IMR-90 (cell line): ENCODE data around the gene CCR3.

Experiments used
- CHD1 ChIP-seq: IDR thresholded peaks from 2 replicates; pipeline ENCODE4 v1.6.1; 2012; ENCODE audit warnings: low read depth, low read length, improper control_type of control experiment
- FOS ChIP-seq: fragments of 150-350 bp; IDR thresholded peaks from 2 replicates; pipeline ENCODE4 v1.6.1; 2016; ENCODE audit warnings: low read depth, low read length
- MAZ ChIP-seq: IDR thresholded peaks from 2 replicates; pipeline ENCODE4 v1.6.1; 2012; ENCODE audit warnings: low read depth, mild to moderate bottlenecking, low read length, improper control_type of control experiment, moderate library complexity, borderline replicate concordance
- POLR2A ChIP-seq: IDR thresholded peaks from 2 replicates; pipeline ENCODE4 v1.6.1; 2012; ENCODE audit warnings: mild to moderate bottlenecking, low read depth, low read length
- TF ChIP-seq, protein P1 (sequence below): fragments of 150-350 bp; IDR thresholded peaks from 2 replicates; pipeline ENCODE4 v1.6.1; 2016; ENCODE audit warnings: low read depth, mild to moderate bottlenecking, low read length, moderate library complexity, borderline replicate concordance
- TF ChIP-seq, protein P2 (sequence below): fragments of 150-350 bp; IDR thresholded peaks from 2 replicates; pipeline ENCODE4 v1.6.1; 2017; ENCODE audit warnings: mild to moderate bottlenecking, antibody characterized with exemption, low read length, low read depth
- TF ChIP-seq, protein P3 (sequence below): conservative IDR thresholded peaks from 2 replicates; pipeline ENCODE4 v1.5.1; 2012; ENCODE audit warnings: mild to moderate bottlenecking, low read depth, low read length, improper control_type of control experiment

DNA sequence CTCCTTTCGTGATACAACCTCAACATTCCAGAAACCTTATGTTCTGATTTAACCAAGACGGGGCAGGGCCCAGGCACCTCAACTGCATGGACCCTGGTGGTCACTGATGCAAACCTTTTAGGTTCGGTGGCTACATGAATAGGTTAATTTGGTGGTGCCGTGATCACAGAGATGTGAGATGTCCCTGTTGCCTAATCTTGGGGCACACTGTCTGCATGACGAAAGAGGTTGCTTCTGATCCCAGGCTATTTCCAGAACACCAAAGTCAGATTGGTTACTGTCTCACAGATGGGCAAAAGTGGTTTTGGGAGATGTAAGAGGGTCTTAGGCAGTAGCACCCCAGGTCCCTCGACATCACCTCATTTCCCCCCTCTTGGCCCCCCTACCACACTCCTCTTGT lies 30.2 kb upstream of the CCR3 start:
- TF ChIP-seq, protein P1, sequence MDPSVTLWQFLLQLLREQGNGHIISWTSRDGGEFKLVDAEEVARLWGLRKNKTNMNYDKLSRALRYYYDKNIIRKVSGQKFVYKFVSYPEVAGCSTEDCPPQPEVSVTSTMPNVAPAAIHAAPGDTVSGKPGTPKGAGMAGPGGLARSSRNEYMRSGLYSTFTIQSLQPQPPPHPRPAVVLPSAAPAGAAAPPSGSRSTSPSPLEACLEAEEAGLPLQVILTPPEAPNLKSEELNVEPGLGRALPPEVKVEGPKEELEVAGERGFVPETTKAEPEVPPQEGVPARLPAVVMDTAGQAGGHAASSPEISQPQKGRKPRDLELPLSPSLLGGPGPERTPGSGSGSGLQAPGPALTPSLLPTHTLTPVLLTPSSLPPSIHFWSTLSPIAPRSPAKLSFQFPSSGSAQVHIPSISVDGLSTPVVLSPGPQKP, result no peak
- TF ChIP-seq CHD1, result no peak
- TF ChIP-seq, protein P2, sequence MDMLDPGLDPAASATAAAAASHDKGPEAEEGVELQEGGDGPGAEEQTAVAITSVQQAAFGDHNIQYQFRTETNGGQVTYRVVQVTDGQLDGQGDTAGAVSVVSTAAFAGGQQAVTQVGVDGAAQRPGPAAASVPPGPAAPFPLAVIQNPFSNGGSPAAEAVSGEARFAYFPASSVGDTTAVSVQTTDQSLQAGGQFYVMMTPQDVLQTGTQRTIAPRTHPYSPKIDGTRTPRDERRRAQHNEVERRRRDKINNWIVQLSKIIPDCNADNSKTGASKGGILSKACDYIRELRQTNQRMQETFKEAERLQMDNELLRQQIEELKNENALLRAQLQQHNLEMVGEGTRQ, result no peak
- no peak for TF ChIP-seq POLR2A
- TF ChIP-seq, protein P3, sequence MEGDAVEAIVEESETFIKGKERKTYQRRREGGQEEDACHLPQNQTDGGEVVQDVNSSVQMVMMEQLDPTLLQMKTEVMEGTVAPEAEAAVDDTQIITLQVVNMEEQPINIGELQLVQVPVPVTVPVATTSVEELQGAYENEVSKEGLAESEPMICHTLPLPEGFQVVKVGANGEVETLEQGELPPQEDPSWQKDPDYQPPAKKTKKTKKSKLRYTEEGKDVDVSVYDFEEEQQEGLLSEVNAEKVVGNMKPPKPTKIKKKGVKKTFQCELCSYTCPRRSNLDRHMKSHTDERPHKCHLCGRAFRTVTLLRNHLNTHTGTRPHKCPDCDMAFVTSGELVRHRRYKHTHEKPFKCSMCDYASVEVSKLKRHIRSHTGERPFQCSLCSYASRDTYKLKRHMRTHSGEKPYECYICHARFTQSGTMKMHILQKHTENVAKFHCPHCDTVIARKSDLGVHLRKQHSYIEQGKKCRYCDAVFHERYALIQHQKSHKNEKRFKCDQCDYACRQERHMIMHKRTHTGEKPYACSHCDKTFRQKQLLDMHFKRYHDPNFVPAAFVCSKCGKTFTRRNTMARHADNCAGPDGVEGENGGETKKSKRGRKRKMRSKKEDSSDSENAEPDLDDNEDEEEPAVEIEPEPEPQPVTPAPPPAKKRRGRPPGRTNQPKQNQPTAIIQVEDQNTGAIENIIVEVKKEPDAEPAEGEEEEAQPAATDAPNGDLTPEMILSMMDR, result no peak
- no peak for TF ChIP-seq MAZ
- no peak for TF ChIP-seq FOS
